GM18526 (cell line): Measurements from ENCODE around the gene COX10.

ENCODE experiments used
- POLR2A ChIP-seq: IDR thresholded peaks from 3 replicates; pipeline ENCODE4 v1.6.1; 2011; ENCODE audit not compliant: insufficient read length; ENCODE audit errors: extremely low read depth

COX10 gene

GRCh38 chr17:14067347-14067746 is 2.0 kb upstream of the COX10 start:
- no peak for TF ChIP-seq POLR2A

GRCh38 chr17:14068542-14069250 is 608 bp upstream of the COX10 start:
- TF ChIP-seq POLR2A, result no peak

GRCh38 chr17:14070344-14070984 is 1.2 kb downstream of the COX10 start:
- no peak for TF ChIP-seq POLR2A

GRCh38 chr17:14072881-14073280 is 3.6 kb downstream of the COX10 start:
- no peak for TF ChIP-seq POLR2A

- no peak for TF ChIP-seq POLR2A
Observed at GRCh38 chr17:14078027-14078426, 8.7 kb downstream of the COX10 start.

- TF ChIP-seq POLR2A, result no peak
Observed at GRCh38 chr17:14080847-14081251, 11.5 kb downstream of the COX10 start.

GRCh38 chr17:14082848-14083247 is 13.5 kb downstream of the COX10 start:
- TF ChIP-seq POLR2A, result no peak

GRCh38 chr17:14084955-14085354 is 15.7 kb downstream of the COX10 start:
- no peak for TF ChIP-seq POLR2A

- TF ChIP-seq POLR2A, result no peak
Observed at GRCh38 chr17:14086189-14086588, 16.9 kb downstream of the COX10 start.

- TF ChIP-seq POLR2A, result no peak
Observed at GRCh38 chr17:14089179-14089578, 19.9 kb downstream of the COX10 start.

- TF ChIP-seq POLR2A, result no peak
Observed at GRCh38 chr17:14091367-14091766, 22.1 kb downstream of the COX10 start.

- no peak for TF ChIP-seq POLR2A
Observed at GRCh38 chr17:14092808-14093207, 23.5 kb downstream of the COX10 start.

GRCh38 chr17:14094676-14095601 is 25.6 kb downstream of the COX10 start:
- TF ChIP-seq POLR2A, result no peak

- no peak for TF ChIP-seq POLR2A
Observed at GRCh38 chr17:14095631-14096030, 26.3 kb downstream of the COX10 start.

- TF ChIP-seq POLR2A, result no peak
Observed at GRCh38 chr17:14098246-14098645, 28.9 kb downstream of the COX10 start.

GRCh38 chr17:14101976-14102375 is 32.7 kb downstream of the COX10 start:
- TF ChIP-seq POLR2A, result no peak

GRCh38 chr17:14103836-14104235 is 34.5 kb downstream of the COX10 start:
- no peak for TF ChIP-seq POLR2A
